ENCODE results near the gene TRAP1.

The TRAP1 gene

GRCh38 chr16:3717235-3718018 lies at the start of gene TRAP1:
Gene TRAP1, minus strand, starts transcription at chr16:3717524. Its CDS starts 16 bp downstream, at chr16:3717508.
- DNase-seq = peak; percentile 90

GRCh38 chr16:3766177-3766576 lies 48.9 kb upstream of the TRAP1 start:
- no peak for DNase-seq

GRCh38 chr16:3764409-3764808 lies 47.1 kb upstream of the TRAP1 start:
- DNase-seq = no peak

DNA sequence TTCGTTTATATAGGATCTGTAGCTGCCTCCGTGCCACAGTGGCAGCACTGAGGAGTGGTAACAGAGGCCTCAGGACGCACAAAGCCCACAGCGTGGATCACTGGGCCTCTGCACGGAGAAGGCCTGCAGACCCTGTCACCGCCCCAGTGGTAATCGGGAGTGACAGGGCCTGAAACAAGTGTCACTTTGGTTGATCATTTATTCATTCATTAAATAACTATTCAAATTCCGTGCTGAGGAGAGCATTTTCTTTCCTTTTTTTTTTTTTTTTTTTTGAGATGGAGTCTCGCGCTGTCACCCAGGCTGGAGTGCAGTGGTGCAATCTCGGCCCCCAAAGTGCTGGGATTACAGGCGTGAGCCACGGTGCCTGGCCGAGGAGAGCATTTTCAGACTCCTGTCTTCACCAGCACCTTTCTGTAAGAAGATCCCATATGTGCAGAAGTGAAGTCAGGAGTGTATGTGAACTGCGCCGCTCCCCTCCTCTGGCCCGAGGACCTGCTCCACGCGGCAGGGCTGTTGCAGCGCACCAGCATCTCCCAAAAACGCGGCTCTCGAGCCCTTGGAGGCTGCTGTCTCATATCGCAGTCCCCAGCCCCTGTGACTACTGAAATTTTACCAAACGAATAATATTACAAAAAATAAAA lies 44.9 kb upstream of the TRAP1 start:
- DNase-seq = no peak

DNA sequence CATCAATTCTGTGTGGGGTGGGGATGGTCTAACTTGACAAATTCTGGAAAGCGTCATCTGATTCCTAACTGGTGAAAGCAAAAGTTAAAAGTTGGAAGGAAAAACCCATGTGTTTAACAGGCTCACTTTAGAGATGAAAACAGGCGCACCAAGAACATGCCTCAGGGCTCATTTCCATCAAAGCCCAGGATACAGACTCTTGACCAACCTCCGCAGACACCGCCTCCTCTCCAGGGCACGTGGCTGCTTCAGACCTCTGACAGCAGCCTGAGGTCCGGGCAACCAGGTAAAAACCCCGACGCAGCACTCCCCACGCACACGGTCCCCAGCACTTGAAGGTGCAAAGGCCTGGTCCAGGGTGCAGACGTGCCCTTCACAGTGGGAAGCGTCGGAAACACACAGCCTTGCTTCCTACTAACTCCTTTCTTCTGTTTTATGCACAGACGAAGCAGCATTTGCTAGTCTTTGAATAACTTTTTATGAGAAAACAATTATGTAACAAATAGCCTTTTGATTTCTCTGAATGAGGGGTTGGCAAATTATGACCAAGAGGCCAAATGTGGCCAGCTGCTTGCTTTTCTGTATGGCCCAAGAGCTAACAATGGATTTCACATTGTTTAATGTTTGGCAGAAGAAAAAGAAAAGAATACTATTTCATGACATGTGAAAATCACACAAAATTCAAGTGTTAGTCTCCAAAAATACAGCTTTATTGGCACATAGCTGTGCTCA lies 44.2 kb upstream of the TRAP1 start:
- no peak for DNase-seq

DNA sequence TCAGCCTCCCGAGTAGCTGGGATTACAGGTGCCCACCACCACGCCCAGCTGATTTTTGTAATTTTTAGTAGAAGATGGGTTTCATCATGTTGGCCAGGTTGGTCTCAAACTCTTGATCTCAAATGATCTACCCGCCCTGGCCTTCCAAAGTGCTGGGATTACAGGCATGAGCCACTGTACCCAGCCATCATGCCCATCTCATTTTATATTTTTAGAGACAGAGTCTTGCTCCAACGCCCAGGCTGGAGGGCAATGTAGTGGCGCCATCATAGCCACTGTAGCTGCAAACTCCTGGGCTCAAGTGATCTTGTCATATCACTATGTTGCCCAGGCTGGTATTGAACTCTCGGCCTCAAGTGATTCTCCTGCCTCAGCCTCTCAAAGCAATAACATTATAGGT lies 43.2 kb upstream of the TRAP1 start:
- DNase-seq = no peak

DNA sequence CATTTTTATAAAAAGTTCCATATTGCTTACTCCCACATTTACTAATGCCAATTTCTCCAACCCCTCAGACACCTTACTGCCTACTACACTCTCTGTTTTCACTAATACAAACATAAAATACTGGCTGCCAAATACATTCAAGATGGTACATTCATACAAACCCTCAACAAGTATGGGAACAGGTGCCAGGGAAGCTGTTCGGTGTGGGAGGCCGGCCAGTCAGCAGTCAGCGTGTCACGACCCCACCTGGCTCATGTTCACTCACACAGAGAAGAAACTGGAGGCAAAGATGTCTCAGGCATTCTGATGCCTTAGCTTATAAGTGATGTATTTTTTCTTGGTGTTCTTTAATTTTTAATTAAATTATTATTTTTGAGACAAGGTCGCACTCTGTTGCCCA lies 42.4 kb upstream of the TRAP1 start:
- no peak for DNase-seq

- no peak for DNase-seq
Measured at GRCh38 chr16:3756113-3756512, 38.8 kb upstream of the TRAP1 start.

GRCh38 chr16:3755249-3755648 lies 37.9 kb upstream of the TRAP1 start:
- no peak for DNase-seq

GRCh38 chr16:3754772-3755171 lies 37.4 kb upstream of the TRAP1 start:
- DNase-seq = no peak

- DNase-seq = no peak
Measured at GRCh38 chr16:3754081-3754703, 36.9 kb upstream of the TRAP1 start.

- DNase-seq = no peak
Measured at GRCh38 chr16:3752984-3753383, 35.7 kb upstream of the TRAP1 start.

DNA sequence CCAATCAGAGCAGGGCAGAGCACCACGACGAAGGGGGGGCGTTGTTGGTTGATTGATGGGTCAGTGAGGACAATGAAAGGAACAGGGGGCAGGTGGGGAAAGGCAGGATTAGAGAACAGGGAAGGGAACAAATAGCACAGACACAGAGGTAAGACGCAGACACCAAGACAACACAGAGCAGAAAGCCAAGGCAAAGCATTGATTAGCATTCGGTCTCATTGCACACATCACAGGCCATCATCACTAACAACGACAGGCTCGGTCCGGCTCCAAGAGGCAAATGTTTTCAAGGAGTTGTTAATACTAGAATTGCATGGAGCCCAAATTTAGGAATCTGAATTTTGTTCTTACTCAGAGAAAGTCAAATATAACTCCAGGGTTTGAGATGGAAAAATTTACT lies 34.6 kb upstream of the TRAP1 start:
- DNase-seq = no peak

DNA sequence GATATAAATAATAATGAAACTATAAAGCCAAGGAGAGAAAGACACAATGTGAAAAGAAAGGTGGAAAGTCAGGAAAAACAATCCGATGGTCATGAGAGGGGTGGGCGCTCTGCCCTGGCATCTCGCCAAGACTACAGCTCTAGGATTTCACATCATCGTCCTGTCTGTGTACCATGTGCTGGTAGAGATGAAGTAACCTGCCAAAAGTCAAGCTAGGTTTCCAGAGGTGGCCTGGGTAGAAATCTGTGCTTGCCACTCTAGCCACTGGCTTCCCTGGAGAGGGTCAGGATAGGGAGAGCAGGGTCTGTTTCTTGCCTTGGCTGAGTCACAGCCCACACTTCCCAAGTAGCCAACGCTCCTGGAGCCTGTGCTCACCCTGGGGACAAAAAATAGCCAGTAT lies 31.0 kb upstream of the TRAP1 start:
- DNase-seq = no peak

GRCh38 chr16:3745751-3746355 lies 28.5 kb upstream of the TRAP1 start:
- no peak for DNase-seq

- no peak for DNase-seq
Measured at GRCh38 chr16:3744018-3744417, 26.7 kb upstream of the TRAP1 start.

DNA sequence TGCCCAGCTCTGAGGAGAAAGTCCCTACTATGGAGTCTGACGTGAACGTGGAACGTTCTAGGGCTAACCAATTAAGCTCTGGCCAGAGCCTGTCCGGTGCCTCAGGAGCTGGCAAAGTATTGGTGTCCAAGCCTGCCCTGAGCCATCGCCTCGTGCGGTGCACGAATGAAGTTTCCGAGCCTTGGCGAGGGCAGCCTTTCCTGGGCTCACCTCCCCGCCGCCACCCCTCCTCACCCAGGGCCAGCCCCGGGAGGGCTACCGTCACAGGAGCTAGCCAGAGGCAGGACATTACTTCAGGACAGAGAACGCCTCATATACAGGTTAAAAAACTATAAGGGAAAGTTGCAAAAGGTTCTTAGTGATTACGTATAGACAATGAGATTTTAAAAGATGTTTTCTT lies 23.6 kb upstream of the TRAP1 start:
- no peak for DNase-seq

GRCh38 chr16:3740186-3740585 lies 22.9 kb upstream of the TRAP1 start:
- DNase-seq = no peak

DNA sequence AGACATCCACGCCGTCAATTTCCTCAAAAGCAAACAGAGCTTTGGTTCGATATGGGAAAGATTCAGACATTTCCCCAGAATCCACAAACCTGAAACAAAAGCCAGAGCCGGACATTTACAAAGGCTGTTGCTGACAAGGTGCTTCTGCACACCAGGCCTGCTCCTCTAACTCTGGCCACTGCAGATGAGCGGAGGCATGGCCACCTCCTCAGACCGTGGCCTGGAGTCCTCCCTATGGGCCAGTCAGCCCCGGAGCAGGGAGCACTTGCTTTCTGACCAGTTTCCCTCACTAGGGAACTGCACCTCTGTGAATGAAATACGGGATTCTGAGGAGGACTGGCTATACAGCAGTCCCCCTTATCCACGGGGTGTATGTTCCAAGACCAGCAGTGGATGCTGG lies 22.3 kb upstream of the TRAP1 start:
- no peak for DNase-seq

DNA sequence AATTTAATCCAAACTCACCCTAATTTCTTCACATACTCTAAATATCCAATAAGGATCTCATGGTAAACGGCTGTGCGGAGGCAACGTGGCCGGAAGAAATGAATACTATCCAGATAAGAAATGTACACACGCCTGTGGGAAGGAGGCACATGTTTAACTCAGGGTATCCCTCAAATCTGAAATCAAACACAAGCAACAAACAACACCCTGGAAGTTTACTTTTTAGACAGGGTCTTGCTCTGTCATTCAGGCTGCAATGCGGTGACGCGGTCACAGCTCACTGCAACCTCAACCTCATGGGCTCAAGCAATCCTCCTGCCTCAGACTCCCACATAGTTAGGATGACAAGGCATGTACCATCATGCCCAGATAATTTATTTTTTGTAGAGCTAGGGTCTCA lies 21.2 kb upstream of the TRAP1 start:
- DNase-seq = no peak

GRCh38 chr16:3738128-3738527 lies 20.8 kb upstream of the TRAP1 start:
- DNase-seq = no peak

GRCh38 chr16:3737181-3737580 lies 19.9 kb upstream of the TRAP1 start:
- no peak for DNase-seq

DNA sequence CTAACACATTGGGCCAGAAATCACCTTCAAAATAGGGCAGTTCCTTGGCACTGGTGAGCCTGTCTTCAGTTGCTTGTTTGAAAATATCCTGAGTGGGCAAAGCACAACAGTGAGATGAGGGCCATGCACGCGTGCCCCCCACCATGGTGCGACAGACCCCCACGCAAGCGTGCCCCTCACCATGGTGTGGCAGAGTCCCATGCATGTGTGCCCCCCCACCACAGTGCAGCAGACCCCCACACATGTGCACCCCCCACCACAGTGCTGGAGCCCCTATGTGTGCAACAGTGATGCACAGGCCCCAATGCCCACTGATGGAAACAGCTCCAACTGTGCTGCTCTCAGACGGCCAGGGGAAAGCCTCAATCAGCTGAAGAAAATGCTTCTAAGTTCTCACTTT lies 18.8 kb upstream of the TRAP1 start:
- DNase-seq = no peak
